DOHH2 (cell line): ENCODE data around the gene AK1.

Experiments used
- H3F3A ChIP-seq: fragments of 200-600 bp; sonication (generic), shearing (Covaris generic); 2 replicates; pipeline ENCODE4 v1.6.0; 2016; ENCODE audit warnings: antibody characterized with exemption, mild to moderate bottlenecking; ENCODE audit not compliant: control insufficient read depth, insufficient read depth
- H3K27ac ChIP-seq: fragments of 200-600 bp; sonication (generic); 2 replicates; pipeline ENCODE4 v1.5.1; 2014; ENCODE audit warnings: low read depth, mild to moderate bottlenecking, low read length, moderate library complexity
- H3K27me3 ChIP-seq: fragments of 200-600 bp; sonication (generic); 2 replicates; pipeline ENCODE4 v1.6.1; 2014; ENCODE audit warnings: mild to moderate bottlenecking, low read length, mixed read lengths; ENCODE audit not compliant: control insufficient read depth
- H3K36me3 ChIP-seq: fragments of 200-600 bp; sonication (generic); 2 replicates; pipeline ENCODE4 v1.6.1; 2014; ENCODE audit warnings: mild to moderate bottlenecking, low read length, moderate library complexity, mixed read lengths; ENCODE audit not compliant: control insufficient read depth
- H3K4me1 ChIP-seq: fragments of 200-600 bp; sonication (generic); 2 replicates; pipeline ENCODE4 v1.6.1; 2014; ENCODE audit warnings: mild to moderate bottlenecking, low read length, mixed read lengths; ENCODE audit not compliant: control insufficient read depth
- H3K4me2 ChIP-seq: fragments of 200-600 bp; sonication (generic); 2 replicates; pipeline ENCODE4 v1.6.0; 2014; ENCODE audit warnings: mild to moderate bottlenecking, low read length, moderate library complexity
- H3K4me3 ChIP-seq: fragments of 200-600 bp; sonication (generic); 2 replicates; pipeline ENCODE4 v1.5.1; 2014; ENCODE audit warnings: mild to moderate bottlenecking, low read length, mixed read lengths
- H3K79me2 ChIP-seq: fragments of 200-600 bp; sonication (generic); 2 replicates; pipeline ENCODE4 v1.6.1; 2014; ENCODE audit warnings: mild to moderate bottlenecking, low read length, mixed read lengths; ENCODE audit not compliant: control insufficient read depth
- H3K9me2 ChIP-seq: fragments of 200-600 bp; sonication (generic); replicated peaks from 2 replicates; pipeline ENCODE4 v1.6.1; 2014; ENCODE audit warnings: mild to moderate bottlenecking, low read length, mixed read lengths; ENCODE audit not compliant: control insufficient read depth
- H3K9me3 ChIP-seq: fragments of 200-600 bp; sonication (generic); 2 replicates; pipeline ENCODE4 v1.6.1; 2014; ENCODE audit warnings: antibody characterized with exemption, low read length, mixed read lengths; ENCODE audit not compliant: control insufficient read depth, insufficient read depth
- H4K20me1 ChIP-seq: fragments of 200-600 bp; sonication (generic); 2 replicates; pipeline ENCODE4 v1.6.0; 2014; ENCODE audit warnings: low read depth, mild to moderate bottlenecking, antibody characterized with exemption, low read length, moderate library complexity; ENCODE audit not compliant: control insufficient read depth, insufficient read depth
- EZH2phosphoT487 ChIP-seq: fragments of 200-600 bp; sonication (generic); IDR thresholded peaks from 2 replicates; pipeline ENCODE4 v1.6.1; 2017; ENCODE audit warnings: borderline replicate concordance, mild to moderate bottlenecking, antibody characterized with exemption, low read length, moderate library complexity, mixed read lengths
- TF ChIP-seq, protein P1 (sequence below): fragments of 200-600 bp; sonication (generic); IDR thresholded peaks from one replicate; pipeline ENCODE4 v1.5.1; 2014; ENCODE audit warnings: antibody characterized with exemption, mild to moderate bottlenecking, low read depth, low read length; ENCODE audit not compliant: poor library complexity, severe bottlenecking

AK1 gene

DNA sequence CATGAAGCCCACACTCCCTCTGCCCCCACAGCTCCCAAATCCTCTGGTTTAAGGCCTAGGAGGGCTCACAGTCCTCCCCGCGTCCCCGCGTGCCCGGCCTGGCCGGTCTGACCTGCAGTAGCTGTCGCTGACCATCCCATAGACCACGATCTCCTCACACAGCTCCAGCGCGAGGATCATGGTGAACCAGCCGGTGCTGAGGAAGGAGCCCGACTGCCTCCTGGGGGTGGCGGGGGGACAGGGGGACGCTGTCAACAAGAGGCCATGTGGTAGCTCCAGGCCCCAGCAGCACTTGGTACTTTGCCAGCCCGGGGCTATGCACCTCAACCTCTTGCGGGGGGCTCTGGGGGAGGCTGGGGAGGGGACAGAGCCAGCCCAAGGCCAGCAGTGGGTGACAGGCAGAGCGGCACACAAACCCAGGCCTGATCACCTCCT, 32.4 kb upstream of the AK1 start:
- Histone ChIP-seq H3K4me1 (peaks cover 51% of the 10 kb centered on the region), H3K27ac (no peak overlapping the region), H3K4me3 (no peak overlapping the region), H3K9me2 (no peaks in the 10 kb centered on the region), H3K27me3 (no peaks in the 10 kb centered on the region), H3K79me2 (peaks cover 4% of the 10 kb centered on the region), H3K9me3 (no peaks in the 10 kb centered on the region), H3K4me2 (no peak overlapping the region), H4K20me1 (no peaks in the 10 kb centered on the region), H3K36me3 (peaks cover 65% of the 10 kb centered on the region), H3F3A (peaks cover 13% of the 10 kb centered on the region)
- TF ChIP-seq, protein P1, sequence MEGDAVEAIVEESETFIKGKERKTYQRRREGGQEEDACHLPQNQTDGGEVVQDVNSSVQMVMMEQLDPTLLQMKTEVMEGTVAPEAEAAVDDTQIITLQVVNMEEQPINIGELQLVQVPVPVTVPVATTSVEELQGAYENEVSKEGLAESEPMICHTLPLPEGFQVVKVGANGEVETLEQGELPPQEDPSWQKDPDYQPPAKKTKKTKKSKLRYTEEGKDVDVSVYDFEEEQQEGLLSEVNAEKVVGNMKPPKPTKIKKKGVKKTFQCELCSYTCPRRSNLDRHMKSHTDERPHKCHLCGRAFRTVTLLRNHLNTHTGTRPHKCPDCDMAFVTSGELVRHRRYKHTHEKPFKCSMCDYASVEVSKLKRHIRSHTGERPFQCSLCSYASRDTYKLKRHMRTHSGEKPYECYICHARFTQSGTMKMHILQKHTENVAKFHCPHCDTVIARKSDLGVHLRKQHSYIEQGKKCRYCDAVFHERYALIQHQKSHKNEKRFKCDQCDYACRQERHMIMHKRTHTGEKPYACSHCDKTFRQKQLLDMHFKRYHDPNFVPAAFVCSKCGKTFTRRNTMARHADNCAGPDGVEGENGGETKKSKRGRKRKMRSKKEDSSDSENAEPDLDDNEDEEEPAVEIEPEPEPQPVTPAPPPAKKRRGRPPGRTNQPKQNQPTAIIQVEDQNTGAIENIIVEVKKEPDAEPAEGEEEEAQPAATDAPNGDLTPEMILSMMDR = no peak
- no peak for TF ChIP-seq EZH2phosphoT487

DNA sequence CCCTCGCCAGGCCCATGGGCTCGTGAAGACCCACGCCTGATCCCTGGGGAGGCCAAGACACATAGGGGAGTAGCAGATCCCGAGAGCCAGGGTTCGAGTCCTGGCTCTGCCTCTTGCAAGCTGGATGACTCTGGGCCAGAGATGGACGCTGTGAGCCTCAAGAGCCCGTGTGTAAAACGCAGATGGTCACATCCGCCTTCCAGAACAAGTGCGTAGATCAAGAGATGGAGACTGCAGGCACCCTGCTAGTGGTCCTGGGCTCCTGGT, 31.1 kb upstream of the AK1 start:
- Histone ChIP-seq H3F3A (peaks cover 24% of the 10 kb centered on the region), H3K79me2 (no peaks in the 10 kb centered on the region; the same call in 1 of the 2 replicates), H4K20me1 (no peaks in the 10 kb centered on the region), H3K4me3 (no peak overlapping the region), H3K4me1 (peaks cover 58% of the 10 kb centered on the region), H3K27me3 (no peaks in the 10 kb centered on the region), H3K9me3 (no peaks in the 10 kb centered on the region), H3K36me3 (peaks cover 64% of the 10 kb centered on the region), H3K9me2 (no peaks in the 10 kb centered on the region), H3K27ac (no peak overlapping the region), H3K4me2 (no peak overlapping the region)
- TF ChIP-seq, protein P1 = no peak
- no peak for TF ChIP-seq EZH2phosphoT487

DNA sequence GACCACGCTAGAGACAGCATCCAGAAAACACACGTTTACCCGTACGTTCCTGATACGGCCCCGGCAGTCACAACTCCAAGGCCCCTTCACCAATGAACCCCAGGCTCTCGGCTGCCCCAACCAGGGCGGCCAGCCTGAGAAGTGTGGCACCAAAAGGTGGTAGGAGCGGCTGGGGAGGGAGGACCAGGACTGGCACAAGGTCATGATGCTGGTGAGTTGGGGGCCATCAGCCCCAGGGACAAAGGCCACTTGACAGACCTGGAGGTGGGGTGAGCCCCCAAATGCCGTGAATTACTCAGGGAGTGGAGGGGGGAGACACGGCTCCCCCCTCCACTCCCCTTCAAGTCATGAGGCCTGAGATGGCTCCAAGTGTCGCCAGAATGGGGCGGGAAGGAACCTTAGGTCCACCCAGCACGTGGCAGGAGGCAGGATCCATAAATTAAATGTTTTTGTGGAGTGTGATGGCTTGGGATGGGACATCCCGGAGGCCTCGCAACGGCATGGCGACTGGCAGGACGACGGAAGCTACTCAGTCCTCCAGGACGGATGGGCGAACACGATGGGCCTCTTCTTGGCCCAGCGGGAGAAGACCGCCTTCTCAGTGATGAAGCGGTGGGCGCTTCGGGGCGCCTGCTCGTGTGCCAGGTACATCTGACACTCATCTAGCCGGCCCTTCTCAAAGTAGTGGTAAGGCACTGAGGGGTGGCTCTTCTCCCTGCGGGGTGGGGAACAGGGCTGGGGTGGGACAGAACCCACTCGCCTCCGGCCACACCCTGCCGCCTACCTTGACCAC, 30.6 kb upstream of the AK1 start:
- Histone ChIP-seq H3F3A (peaks cover 28% of the 10 kb centered on the region), H3K9me3 (no peaks in the 10 kb centered on the region), H3K4me1 (peaks cover 64% of the 10 kb centered on the region), H3K4me3 (no peak overlapping the region), H4K20me1 (no peaks in the 10 kb centered on the region), H3K36me3 (peaks cover 63% of the 10 kb centered on the region), H3K79me2 (no peaks in the 10 kb centered on the region; the same call in 1 of the 2 replicates), H3K9me2 (no peaks in the 10 kb centered on the region), H3K27me3 (no peaks in the 10 kb centered on the region), H3K27ac (no peak overlapping the region), H3K4me2 (no peak overlapping the region)
- no peak for TF ChIP-seq EZH2phosphoT487
- TF ChIP-seq, protein P1 = no peak
